ENCODE results near the gene HMGCLL1.

- TF ChIP-seq CTCF (IDR thresholded peaks at IDR 0.05; ENCODE audit: poor library complexity): no peak
- TF ChIP-seq EZH2 (IDR thresholded peaks at IDR 0.05; ENCODE audit: borderline replicate concordance): no peak
Measured at GRCh38 chr6:55495277-55495676, 83.7 kb downstream of the HMGCLL1 start.
